Epidermal melanocyte (primary cell): ENCODE measurements around the gene C11orf97.
"Not testable (repeated sequence)": the region's sequence is repeated elsewhere in the genome, so short reads cannot be mapped to it uniquely, and the experiment has no call there.

ENCODE experiments used
- DNase-seq: peaks from one replicate; pipeline ENCODE4 v3.0.0; 2011; ENCODE audit warnings: low spot score; ENCODE audit not compliant: insufficient read length

C11orf97 gene

DNA sequence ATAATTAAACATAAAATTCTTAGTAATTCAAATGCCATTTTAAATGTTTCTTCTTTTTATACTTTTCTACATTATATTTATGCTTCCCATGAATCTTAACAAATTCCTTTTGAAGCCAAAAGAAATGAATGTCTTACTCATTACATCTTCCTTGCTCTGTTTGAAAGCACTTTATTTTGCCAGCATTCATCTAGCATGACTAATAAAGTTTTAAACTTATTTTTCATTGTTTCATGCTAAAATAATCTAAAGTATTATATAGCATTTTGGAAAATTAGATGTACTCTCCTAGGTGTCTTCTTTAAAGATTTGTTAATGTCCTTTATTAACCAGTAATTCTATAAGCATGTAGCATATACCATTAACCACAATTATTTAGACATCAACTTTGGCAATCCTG is 45.2 kb downstream of the C11orf97 start:
- no peak for DNase-seq

DNA sequence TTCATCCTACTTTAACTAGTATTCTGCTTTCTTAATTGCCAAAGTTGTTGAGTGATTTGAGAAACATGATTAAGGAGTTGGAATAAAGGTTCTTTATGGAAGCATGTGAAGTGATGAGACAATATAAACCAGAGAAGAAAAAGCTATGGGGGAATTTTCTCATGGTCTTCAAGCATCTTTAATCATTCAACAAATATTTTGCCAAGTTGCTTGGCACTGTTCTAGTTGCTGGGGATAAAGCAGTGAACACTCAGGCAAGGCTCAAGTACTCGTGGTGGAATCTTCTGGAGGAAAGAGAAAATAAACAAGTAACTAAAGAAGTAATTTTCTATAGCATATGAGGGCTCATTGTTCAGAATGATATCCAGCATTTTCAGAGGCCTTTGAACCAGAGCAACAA is 45.7 kb downstream of the C11orf97 start:
- DNase-seq: no peak

DNA sequence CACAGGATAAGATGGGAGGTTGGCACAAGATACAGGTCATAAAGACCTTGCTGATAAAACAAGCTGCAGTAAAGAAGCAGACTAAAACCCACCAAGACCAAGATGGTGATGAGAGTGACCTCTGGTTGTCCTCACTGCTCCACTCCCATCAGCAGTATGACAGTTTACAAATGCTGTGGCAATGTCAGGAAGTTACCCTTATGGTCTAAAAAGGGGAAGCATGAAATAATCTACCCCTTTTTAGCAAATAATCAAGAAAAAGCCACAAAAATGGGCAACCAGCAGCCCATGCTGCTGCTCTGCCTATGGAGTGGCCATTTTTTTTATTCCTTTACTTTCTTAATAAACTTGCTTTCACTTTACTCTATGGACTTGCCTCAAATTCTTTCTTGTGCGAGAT is 46.2 kb downstream of the C11orf97 start:
- no peak for DNase-seq

DNA sequence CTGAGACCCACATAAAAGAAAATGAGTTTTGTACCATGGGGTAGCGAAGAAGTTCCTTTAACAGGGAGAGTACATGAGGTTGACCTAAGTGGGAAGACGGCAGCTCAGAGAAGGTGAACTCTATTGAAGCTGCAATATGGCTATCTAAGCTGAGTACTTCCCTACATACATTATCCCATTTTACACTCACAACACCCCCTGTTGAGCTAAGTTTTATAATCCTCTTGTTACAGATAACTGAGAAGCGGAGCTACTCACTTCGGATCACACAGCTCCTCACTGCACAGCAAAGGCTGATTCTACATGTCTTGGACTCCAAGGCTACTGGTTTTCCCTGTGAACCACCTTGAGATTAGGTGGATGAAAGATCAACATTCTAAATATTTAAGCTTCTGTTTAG is 46.7 kb downstream of the C11orf97 start:
- no peak for DNase-seq

DNA sequence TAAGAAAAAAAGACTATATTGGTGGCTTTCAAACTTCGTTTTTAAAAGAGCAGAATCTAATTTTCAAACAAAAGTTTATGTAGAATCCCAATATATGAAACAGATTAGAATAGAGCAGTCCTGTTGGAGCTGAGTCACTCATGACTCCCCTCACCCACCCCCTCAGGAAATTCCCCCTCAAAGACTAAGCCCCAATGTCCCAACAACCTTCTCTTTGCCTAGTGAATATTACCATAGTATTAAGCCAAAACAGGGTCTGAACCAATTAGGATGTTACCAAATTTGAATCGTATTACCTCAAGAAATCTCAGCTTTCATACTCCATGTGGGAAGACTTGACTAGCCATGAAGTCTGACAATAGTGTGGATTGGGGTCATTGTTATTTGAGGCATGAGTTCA is 47.1 kb downstream of the C11orf97 start:
- DNase-seq: no peak

DNA sequence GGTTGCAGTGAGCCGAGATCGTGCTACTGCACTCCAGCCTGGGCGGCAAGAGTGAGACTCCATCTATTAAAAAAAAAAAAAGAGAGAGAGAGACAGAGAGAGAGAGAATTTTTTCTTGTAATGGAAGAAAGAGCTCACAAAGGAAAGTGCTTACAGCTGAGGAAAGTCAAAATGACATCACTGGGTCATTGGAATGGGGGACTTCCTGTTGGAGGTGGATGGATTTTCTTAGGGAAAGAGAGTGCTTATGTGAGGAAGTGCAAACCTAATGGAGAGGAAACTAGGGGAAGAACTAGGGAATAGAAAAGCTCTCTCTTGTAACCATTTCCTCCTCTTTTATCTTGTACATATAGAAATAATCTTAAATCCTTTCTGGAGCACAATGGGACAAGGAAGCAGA is 48.6 kb downstream of the C11orf97 start:
- DNase-seq: no peak

DNA sequence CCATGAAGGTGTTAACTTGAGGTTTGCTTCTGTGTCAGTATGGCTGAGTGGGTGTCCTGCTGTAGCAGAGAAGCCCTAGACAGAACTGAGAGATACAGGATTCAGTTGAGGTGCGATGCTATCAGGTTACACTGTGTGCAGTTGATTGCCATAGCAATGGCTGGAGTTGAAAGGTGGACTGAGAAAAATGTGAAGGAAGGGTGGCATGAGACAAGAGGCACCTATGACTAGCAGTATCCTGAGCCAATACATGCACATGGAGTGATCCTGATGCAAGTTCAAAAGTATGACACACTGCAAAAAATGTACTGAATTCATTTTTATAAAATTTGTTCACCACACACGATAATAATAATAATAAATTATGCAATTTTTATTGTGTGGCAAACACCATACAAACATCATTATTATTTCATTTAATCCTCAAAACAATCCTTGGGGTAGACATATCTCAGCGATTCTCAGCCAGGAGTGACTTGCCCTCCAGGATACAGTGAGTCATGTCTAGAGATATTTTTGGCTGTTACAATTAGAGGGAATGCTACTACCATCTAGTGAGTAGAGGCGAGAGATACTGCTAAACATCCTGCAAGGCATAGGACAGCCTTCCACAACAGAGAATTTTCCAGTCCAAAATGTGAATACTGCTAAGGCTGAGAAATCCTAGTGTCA is 51.1 kb downstream of the C11orf97 start:
- DNase-seq: peak; percentile 54

DNA sequence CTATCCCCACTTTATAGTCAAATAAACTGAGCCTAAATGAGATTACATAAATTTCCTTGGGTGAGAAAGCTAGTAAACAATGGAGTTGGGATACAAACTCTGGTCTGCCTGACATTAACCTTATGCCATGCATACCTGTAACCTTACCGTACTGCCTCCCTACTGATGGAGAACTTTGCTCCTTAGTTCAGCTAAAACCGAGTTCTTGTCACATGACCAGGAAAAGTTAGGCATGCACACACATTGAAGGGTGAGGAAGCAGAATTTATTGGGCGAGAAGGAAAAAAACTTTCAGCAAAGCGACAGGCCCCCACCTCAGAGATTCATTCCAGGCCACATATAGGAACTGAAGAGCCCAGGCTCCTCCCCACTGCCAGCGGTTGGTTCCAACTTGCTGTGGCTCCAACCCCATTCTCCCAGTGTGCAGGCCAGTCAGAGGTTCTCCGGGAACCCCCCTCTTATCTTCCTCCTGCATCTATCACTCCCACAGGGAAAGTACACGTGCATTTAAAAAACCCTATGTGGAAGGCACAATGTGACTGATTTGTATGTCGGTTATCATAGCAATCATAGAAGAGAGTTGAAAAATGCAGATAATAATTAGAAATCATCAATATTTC is 51.7 kb downstream of the C11orf97 start:
- no peak for DNase-seq

DNA sequence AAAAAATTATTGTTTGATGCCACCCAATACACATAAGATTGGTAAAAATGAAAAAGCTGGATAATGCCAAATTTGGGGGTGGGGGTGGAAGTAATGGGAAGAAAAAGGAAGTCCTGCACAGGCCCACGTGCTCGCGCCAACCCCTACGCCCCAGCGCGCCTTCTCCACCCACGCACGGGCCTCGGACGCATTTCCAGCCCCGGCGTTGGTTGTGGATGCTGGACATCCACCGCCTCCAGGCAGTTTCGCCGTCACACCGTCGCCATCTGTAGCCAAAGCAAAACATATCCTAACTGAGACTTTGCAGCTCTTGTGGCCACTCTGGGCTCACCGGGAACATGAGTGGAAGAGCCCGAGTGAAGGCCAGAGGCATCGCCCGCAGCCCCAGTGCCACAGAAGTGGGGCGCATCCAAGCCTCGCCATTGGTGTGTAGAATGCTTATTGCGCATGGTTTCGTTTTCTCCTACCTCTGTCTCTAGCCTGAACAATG is 55.0 kb downstream of the C11orf97 start, which contains the start of gene PIWIL4:
Gene PIWIL4 (plus strand): TSS at position 188 of the 490 bp plus-strand sequence. CDS start 151 bp downstream, at position 339.
- DNase-seq: no peak

DNA sequence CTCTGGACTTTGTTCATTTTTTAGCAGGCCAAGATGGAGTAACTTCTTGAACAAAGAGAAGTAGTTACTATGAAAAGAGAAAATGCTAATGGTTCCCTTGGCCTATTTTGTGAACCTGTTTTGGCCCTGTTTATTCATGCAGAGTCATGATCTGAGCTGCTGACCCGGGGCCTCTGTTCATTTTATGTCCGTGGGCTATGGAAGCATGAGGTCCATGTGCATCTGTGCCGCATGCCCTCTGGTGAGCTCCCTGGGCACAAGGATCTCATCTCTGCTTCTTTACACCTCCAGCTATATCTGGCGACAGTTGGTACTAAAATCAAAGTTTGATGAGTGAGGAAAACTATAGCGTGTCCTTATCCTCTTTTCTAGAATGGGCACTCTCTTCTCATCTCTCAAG is 55.9 kb downstream of the C11orf97 start:
- DNase-seq: no peak

DNA sequence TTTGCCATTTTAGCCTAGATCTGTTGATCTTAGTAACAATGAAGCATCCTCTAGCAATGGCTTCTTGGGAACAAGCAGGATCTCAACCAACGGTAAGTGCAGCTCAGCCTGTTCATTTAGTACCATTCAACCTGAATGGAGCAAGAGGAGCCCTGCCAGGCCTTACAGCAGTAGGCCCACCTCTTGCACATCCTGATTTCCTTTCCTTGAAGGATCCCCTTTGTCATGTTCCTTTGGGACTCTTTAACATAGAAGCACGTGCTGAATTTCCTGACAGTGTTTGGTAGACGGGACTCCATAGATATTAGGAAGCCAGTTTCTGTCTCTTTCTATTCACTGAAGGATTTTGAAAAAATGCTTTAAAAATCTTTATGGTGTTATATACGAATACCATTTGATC is 56.5 kb downstream of the C11orf97 start:
- no peak for DNase-seq

DNA sequence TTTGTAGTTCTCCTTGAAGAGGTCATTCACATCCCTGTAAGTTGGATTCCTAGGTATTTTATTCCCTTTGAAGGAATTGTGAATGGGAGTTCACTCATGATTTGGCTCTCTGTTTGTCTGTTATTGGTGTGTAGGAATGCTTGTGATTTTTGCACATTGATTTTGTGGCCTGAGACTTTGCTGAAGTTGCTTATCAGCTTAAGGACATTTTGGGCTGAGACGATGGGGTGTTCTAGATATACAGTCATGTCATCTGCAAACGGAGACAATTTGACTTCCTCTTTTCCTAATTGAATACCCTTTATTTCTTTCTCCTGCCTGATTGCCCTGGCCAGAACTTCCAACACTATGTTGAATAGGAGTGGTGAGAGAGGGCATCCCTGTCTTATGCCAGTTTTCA is 60.7 kb downstream of the C11orf97 start:
- not testable (repeated sequence) for DNase-seq

DNA sequence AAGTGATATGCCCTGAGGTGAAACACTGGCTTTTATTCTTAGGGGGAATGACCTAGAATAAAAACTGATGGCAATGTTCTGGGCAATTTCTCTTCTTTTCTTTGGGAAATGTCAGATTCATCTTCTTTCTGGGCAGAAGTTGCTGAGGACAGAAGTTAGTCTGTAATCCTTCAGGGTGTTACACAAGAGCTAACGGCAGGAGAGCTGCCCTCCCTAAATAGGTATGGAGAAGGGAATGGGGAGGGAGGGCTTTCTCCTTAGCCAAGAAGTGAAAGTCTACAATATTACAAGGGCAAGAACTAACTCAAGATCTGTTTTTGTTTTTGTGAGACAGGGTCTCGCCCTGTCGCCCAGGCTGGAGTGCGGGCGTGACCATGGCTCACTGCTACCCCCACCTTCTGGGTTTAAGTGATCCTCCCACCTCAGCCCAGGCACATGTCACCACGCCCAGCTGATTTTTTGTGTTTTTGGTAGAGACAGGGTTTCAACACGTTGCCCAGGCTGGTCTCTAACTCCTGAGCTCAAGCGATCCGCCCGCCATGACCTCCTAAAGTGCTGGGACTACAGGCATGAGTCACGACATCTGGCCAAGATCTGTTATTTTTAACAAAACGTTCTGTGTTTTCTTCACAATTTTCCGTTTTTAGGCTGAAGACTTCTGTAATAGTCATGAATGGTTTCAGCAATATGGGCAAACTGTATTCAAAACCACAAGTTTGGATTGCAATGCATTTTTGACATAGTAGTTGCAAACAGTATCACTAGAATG is 62.1 kb downstream of the C11orf97 start:
- DNase-seq: peak; percentile 22

DNA sequence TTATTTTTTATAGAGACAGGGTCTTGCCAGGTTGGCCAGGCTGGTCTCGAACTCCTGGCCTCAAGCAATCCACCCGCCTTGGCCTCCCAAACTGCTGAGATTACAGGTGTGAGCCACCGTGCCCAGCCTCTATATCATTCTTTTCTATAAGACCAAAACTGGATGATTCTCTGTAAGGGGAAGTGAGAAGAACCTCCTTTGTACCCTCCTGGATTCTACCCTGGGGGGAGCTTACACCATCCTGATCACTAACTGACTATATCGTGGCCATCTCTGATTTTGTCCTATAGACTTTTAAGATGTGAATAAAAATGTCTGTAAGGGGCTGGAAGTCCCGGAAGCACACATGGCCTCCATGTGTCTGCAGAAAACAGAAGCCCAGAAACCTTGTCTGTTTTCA is 64.0 kb downstream of the C11orf97 start:
- no peak for DNase-seq

DNA sequence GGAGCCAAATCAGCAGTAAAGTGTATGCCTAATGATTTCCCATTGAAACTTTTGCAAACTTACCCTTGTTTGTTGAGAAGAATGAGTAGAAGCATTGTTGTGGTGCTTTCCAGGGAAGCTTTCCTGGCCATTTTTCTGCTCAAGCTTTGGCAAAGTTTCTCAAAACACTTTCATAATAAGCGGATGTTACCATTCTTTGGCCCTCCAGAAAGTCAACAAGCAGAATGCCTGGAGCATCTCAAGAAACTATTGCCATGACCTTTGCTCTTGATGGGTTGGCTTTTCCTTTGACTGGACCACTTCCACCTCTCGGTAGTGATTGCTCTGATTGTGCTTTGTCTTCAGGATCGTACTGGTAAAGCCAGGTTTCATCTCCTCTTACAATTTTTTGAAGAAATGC is 65.6 kb downstream of the C11orf97 start:
- no peak for DNase-seq
